ENCODE results near the gene ST3GAL3.

Gene ST3GAL3

DNA sequence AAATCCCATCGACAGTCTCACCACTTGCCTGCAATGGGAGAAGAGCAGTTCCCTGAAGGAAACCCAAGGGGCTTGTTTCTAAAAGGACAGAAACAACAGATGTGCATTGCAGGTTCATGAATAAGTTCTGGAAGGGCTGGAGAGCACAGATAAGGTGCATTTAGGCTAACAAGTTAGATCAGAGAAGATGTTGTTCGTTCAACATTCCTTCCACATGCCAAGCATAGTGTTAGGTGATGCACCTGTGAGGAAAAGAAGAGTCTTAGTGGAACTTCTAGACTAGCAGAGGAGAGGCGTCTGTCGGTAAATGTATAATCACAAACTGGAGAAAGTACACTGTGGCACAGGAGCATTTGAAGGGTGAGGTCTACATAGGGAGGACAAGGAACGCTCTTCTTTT, 98.0 kb downstream of the ST3GAL3 start:
- DNase-seq (ENCODE audit: low read depth, low spot score): no peak
- CTCF ChIA-PET: no interaction called here
- POLR2A ChIA-PET: no interaction called here

GRCh38 chr1:43806183-43806582, 98.8 kb downstream of the ST3GAL3 start:
- TF ChIP-seq CTCF (IDR thresholded peaks at IDR 0.05; ENCODE audit: insufficient read depth, low read length, missing control alignments): no peak
- ChIA-PET CTCF (interaction anchor here (1.1 to 2.3 kb wide), 2 partner anchors 10 to 129 kb away, joined by 3 to 8 read pairs; no protein-coding TSS in a partner anchor), POLR2A (no interaction called here)
- no peak overlapping the region for H3K4me3 ChIP-seq (ENCODE audit: low read depth, low read length)
- DNase-seq (ENCODE audit: low read depth, low spot score): no peak

More for the DNA sequence above, 98.0 kb downstream of the ST3GAL3 start:
- TF ChIP-seq CTCF (IDR thresholded peaks at IDR 0.05; ENCODE audit: insufficient read depth, low read length, missing control alignments): no peak
- no peak overlapping the region for H3K4me3 ChIP-seq (ENCODE audit: low read depth, low read length)

DNA sequence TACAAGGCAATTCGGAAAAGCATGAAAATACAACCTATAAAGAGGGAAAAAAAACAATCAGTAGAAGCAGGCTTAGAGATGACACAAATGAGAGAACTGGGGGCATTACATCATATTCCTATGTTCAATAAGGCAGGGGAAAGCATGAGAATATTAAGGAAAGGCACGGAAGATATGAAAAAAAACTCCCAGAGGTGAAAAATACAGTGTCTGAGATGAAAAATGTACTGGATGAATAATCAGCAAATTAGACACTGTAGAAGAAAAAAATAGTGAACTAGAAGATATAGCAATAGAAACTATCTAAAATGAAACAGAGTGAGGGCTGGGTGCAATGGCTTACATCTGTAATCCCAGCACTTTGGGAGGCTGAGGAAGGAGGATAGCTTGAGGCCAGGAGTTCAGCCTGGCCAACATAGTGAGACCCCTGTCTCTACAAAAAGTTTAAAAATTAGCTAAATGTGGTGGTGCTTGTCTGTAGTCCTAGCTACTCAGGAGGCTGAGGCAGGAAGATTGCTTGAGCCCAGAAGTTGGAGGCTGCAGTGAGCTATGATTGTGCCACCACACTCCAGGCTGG, 101.8 kb downstream of the ST3GAL3 start:
- POLR2A ChIA-PET: no interaction called here
- CTCF ChIA-PET: interaction anchor here (1.4 kb wide), 1 partner anchor 125 kb away, joined by 4 read pairs; no protein-coding TSS in a partner anchor
- no peak for TF ChIP-seq CTCF (IDR thresholded peaks at IDR 0.05; ENCODE audit: insufficient read depth, low read length, missing control alignments)
- no peak for DNase-seq (ENCODE audit: low read depth, low spot score)
- no peak overlapping the region for H3K4me3 ChIP-seq (ENCODE audit: low read depth, low read length)

DNA sequence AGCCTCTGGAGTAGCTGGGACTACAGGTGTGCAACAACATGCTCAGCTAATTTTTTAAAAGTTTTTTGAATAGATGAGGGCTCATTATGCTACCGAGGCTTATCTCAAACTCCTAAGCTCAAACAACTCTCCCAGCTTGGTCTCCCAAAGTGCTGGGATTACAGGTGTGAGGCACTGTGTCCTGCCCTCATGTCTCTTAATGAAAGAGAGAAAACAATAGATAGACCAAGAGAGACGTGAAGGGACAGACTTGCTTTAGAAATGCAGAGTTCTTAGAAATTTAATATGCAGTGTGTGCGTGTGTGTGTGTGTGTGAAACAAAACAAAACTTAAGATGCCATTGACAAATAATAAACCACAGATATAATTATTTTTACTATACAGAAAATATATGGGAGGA, 105.2 kb downstream of the ST3GAL3 start:
- ChIA-PET POLR2A (no interaction called here), CTCF (interaction anchor here (1.3 kb wide), 1 partner anchor 49 kb away, joined by 3 read pairs; no protein-coding TSS in a partner anchor)
- no peak overlapping the region for H3K4me3 ChIP-seq (ENCODE audit: low read depth, low read length)
- no peak for DNase-seq (ENCODE audit: low read depth, low spot score)
- no peak for TF ChIP-seq CTCF (IDR thresholded peaks at IDR 0.05; ENCODE audit: insufficient read depth, low read length, missing control alignments)

GRCh38 chr1:43814401-43814800, 107.1 kb downstream of the ST3GAL3 start:
- H3K4me3 ChIP-seq (ENCODE audit: low read depth, low read length): no peak overlapping the region
- ChIA-PET CTCF (interaction anchor here (1.4 kb wide), 1 partner anchor 15 kb away, joined by 3 read pairs; no protein-coding TSS in a partner anchor), POLR2A (no interaction called here)
- DNase-seq (ENCODE audit: low read depth, low spot score): no peak
- TF ChIP-seq CTCF (IDR thresholded peaks at IDR 0.05; ENCODE audit: insufficient read depth, low read length, missing control alignments): no peak

- ChIA-PET CTCF (no interaction called here), POLR2A (no interaction called here)
- DNase-seq (ENCODE audit: low read depth, low spot score): no peak
- H3K4me3 ChIP-seq (ENCODE audit: low read depth, low read length): no peak overlapping the region
- no peak for TF ChIP-seq CTCF (IDR thresholded peaks at IDR 0.05; ENCODE audit: insufficient read depth, low read length, missing control alignments)
Measured at GRCh38 chr1:43817304-43817939, 110.1 kb downstream of the ST3GAL3 start.

Data from AG04449 (cell line).